ENCODE results near the gene BAD. TPM values are rescaled to one million over a fixed set of nuclear protein-coding genes. Genes with fewer than 3 reads are reported as not detected.

BAD gene
- total and polyA plus RNA-seq, 2 of the 13 experiments (the other 11 are each of a cell fraction or from before 2014, with no cell fraction given): 17.9 to 28.5 TPM

DNA sequence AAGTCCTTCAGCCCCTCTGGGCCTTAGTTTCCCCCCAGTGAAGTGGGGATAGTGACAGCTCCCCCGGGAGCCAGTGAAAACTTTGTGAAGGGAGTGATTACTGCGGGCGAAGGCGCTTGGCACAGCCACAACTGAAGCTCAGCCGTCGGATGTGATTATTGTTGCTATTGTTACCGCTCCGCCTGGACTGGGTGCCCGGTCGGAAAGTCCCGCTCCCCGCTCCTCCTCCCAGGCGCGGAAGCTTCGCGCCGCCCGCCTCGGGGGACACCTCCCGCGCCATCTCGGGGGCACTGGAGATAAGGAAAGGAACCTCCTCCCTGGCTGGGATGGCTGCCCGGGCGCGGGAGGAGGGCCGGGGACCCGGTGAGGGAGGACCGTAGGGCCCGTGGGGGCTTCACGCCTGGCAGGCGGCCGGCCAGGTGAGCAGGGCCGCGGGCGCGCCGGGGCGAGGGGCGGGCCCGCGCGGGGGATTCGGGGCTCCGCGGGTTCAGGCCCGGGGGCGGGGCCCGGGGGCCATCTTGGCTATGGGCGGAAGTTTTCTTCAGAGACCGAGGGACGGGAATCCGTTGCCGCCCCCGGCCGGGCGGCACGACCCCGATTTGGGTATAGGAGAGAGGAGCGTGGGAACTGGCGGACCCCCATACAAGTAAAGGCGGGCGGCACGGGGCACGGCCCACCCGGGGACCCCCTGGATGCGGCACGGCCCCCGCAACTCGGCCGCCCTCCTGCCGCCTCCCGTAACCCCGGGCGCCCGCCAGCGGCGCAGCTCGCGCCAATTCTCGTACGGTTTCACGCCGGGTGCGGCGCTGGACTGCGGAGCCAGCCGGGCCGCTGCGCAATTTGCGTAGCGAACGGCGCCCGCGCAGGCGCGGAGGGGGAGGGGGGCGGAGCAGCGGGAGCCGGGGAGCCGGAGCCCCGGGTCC is 758 bp upstream of the BAD start, which contains the start of gene GPR137 (continued):
- TF ChIP-seq KAT7 (CRISPR knock-in tag; IDR thresholded peaks at IDR 0.05; ENCODE audit: borderline replicate concordance) (no peak), PRPF4 (IDR thresholded peaks at IDR 0.05; ENCODE audit: low read depth, low read length, poor library complexity, severe bottlenecking) (no peak), RBFOX2 (IDR thresholded peaks at IDR 0.05; ENCODE audit: low read depth, low read length) (peak; percentile 86), ZNF205 (CRISPR knock-in tag; IDR thresholded peaks at IDR 0.05) (no peak), ZNF256 (CRISPR knock-in tag; conservative IDR thresholded peaks at IDR 0.05) (no peak), ZNF260 (CRISPR knock-in tag; IDR thresholded peaks at IDR 0.05; ENCODE audit: borderline replicate concordance, low read depth) (no peak), MAFG (CRISPR knock-in tag; IDR thresholded peaks at IDR 0.05) (no peak), ZNF777 (CRISPR knock-in tag; IDR thresholded peaks at IDR 0.05) (no peak; the same call in none of the 2 replicates), TBP (CRISPR knock-in tag; IDR thresholded peaks at IDR 0.05) (no peak), MTF2 (CRISPR knock-in tag; IDR thresholded peaks at IDR 0.05; ENCODE audit: borderline replicate concordance) (no peak), CCDC6 (CRISPR knock-in tag; IDR thresholded peaks at IDR 0.05) (no peak), ZC3H4 (CRISPR knock-in tag; IDR thresholded peaks at IDR 0.05; ENCODE audit: borderline replicate concordance) (no peak), PHF8 (CRISPR knock-in tag; IDR thresholded peaks at IDR 0.05) (peak; percentile 60), ZNF451 (CRISPR knock-in tag; IDR thresholded peaks at IDR 0.05) (no peak)
- TF ChIP-seq, protein P1, sequence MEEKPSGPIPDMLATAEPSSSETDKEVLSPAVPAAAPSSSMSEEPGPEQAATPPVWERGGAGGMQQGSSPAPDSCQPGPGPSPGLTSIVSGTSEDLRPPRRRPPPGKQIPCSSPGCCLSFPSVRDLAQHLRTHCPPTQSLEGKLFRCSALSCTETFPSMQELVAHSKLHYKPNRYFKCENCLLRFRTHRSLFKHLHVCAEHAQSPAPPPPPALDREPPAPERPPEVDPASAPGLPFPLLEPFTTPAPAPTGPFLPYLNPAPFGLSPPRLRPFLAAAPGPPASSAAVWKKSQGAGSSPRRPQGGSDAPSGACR (CRISPR knock-in tag; IDR thresholded peaks at IDR 0.05): peak; percentile 37; the same call in 1 of the 2 replicates
- TF ChIP-seq, protein P2, sequence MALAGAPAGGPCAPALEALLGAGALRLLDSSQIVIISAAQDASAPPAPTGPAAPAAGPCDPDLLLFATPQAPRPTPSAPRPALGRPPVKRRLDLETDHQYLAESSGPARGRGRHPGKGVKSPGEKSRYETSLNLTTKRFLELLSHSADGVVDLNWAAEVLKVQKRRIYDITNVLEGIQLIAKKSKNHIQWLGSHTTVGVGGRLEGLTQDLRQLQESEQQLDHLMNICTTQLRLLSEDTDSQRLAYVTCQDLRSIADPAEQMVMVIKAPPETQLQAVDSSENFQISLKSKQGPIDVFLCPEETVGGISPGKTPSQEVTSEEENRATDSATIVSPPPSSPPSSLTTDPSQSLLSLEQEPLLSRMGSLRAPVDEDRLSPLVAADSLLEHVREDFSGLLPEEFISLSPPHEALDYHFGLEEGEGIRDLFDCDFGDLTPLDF (CRISPR knock-in tag; IDR thresholded peaks at IDR 0.05): no peak
- TF ChIP-seq, protein P3, sequence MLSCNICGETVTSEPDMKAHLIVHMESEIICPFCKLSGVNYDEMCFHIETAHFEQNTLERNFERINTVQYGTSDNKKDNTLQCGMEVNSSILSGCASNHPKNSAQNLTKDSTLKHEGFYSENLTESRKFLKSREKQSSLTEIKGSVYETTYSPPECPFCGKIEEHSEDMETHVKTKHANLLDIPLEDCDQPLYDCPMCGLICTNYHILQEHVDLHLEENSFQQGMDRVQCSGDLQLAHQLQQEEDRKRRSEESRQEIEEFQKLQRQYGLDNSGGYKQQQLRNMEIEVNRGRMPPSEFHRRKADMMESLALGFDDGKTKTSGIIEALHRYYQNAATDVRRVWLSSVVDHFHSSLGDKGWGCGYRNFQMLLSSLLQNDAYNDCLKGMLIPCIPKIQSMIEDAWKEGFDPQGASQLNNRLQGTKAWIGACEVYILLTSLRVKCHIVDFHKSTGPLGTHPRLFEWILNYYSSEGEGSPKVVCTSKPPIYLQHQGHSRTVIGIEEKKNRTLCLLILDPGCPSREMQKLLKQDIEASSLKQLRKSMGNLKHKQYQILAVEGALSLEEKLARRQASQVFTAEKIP (CRISPR knock-in tag; IDR thresholded peaks at IDR 0.05; ENCODE audit: borderline replicate concordance): no peak
- TF ChIP-seq, protein P4, sequence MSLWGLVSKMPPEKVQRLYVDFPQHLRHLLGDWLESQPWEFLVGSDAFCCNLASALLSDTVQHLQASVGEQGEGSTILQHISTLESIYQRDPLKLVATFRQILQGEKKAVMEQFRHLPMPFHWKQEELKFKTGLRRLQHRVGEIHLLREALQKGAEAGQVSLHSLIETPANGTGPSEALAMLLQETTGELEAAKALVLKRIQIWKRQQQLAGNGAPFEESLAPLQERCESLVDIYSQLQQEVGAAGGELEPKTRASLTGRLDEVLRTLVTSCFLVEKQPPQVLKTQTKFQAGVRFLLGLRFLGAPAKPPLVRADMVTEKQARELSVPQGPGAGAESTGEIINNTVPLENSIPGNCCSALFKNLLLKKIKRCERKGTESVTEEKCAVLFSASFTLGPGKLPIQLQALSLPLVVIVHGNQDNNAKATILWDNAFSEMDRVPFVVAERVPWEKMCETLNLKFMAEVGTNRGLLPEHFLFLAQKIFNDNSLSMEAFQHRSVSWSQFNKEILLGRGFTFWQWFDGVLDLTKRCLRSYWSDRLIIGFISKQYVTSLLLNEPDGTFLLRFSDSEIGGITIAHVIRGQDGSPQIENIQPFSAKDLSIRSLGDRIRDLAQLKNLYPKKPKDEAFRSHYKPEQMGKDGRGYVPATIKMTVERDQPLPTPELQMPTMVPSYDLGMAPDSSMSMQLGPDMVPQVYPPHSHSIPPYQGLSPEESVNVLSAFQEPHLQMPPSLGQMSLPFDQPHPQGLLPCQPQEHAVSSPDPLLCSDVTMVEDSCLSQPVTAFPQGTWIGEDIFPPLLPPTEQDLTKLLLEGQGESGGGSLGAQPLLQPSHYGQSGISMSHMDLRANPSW (CRISPR knock-in tag; IDR thresholded peaks at IDR 0.05; ENCODE audit: borderline replicate concordance): no peak
- TF ChIP-seq, protein P5, sequence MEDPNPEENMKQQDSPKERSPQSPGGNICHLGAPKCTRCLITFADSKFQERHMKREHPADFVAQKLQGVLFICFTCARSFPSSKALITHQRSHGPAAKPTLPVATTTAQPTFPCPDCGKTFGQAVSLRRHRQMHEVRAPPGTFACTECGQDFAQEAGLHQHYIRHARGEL (CRISPR knock-in tag; IDR thresholded peaks at IDR 0.05): no peak
- TF ChIP-seq, protein P6, sequence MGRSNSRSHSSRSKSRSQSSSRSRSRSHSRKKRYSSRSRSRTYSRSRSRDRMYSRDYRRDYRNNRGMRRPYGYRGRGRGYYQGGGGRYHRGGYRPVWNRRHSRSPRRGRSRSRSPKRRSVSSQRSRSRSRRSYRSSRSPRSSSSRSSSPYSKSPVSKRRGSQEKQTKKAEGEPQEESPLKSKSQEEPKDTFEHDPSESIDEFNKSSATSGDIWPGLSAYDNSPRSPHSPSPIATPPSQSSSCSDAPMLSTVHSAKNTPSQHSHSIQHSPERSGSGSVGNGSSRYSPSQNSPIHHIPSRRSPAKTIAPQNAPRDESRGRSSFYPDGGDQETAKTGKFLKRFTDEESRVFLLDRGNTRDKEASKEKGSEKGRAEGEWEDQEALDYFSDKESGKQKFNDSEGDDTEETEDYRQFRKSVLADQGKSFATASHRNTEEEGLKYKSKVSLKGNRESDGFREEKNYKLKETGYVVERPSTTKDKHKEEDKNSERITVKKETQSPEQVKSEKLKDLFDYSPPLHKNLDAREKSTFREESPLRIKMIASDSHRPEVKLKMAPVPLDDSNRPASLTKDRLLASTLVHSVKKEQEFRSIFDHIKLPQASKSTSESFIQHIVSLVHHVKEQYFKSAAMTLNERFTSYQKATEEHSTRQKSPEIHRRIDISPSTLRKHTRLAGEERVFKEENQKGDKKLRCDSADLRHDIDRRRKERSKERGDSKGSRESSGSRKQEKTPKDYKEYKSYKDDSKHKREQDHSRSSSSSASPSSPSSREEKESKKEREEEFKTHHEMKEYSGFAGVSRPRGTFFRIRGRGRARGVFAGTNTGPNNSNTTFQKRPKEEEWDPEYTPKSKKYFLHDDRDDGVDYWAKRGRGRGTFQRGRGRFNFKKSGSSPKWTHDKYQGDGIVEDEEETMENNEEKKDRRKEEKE (IDR thresholded peaks at IDR 0.05): no peak
